K562 (cell line): ENCODE results near the gene NDUFB10. TPM values are rescaled to one million over a fixed set of nuclear protein-coding genes. Genes with fewer than 3 reads are reported as not detected.
A peak's percentile ranks its signal among the peaks of the same experiment; 100 is the strongest.

Source experiments
- ASH1L ChIP-seq: fragments of 450-650 bp; IDR thresholded peaks from 2 replicates; pipeline ENCODE4 v1.6.1; 2018; ENCODE audit warnings: borderline replicate concordance, mild to moderate bottlenecking, low read depth; ENCODE audit not compliant: partially characterized antibody
- ERF ChIP-seq: fragments of 450-650 bp; formaldehyde crosslinking; IDR thresholded peaks from 2 replicates; pipeline ENCODE4 v1.4.0; 2020; ENCODE audit warnings: mild to moderate bottlenecking, mixed read lengths
- FOXA1 ChIP-seq: fragments of 450-650 bp; IDR thresholded peaks from 2 replicates; pipeline ENCODE4 v1.6.1; 2016; ENCODE audit warnings: mild to moderate bottlenecking, borderline replicate concordance
- GTF2A2 ChIP-seq: IDR thresholded peaks from 2 replicates; pipeline ENCODE4 v1.6.1; 2016; ENCODE audit warnings: mild to moderate bottlenecking, missing genetic modification characterization, missing compliant biosample characterization
- MCM7 ChIP-seq, 2 experiments: fragments of 450-650 bp; IDR thresholded peaks; 2 replicates each; pipeline ENCODE4 v1.6.1; 2016 to 2018
- MTA1 ChIP-seq: fragments of 450-650 bp; IDR thresholded peaks from 2 replicates; pipeline ENCODE4 v1.6.1; 2017; ENCODE audit warnings: borderline replicate concordance
- PML ChIP-seq: IDR thresholded peaks from 2 replicates; pipeline ENCODE4 v1.6.1; 2012; ENCODE audit warnings: low read length, inconsistent platforms
- POU5F1 ChIP-seq: fragments of 150-350 bp; IDR thresholded peaks from 2 replicates; pipeline ENCODE4 v1.6.1; 2014; ENCODE audit warnings: borderline replicate concordance, low read length, low read depth, mild to moderate bottlenecking; ENCODE audit not compliant: partially characterized antibody
- SMAD1 ChIP-seq: fragments of 150-350 bp; IDR thresholded peaks from 2 replicates; pipeline ENCODE4 v1.6.1; 2014; ENCODE audit warnings: low read length, low read depth; ENCODE audit not compliant: partially characterized antibody
- TCF7 ChIP-seq: sonication (generic); IDR thresholded peaks from 2 replicates; pipeline ENCODE4 v1.6.1; 2016; ENCODE audit warnings: antibody characterized with exemption, borderline replicate concordance
- TEAD4 ChIP-seq, 2 experiments: sonication (generic) in 1 of 2; formaldehyde crosslinking in 1 of 2; IDR thresholded peaks; 2 replicates each; pipeline versions ENCODE4 v1.6.1 to v1.8.0; 2012 to 2022; ENCODE audit warnings: borderline replicate concordance in 1 of 2, inconsistent platforms in 1 of 2, low read length in 1 of 2, mild to moderate bottlenecking in 1 of 2, missing genetic modification reagents in 1 of 2
- U2AF2 ChIP-seq: fragments of 200-400 bp; formaldehyde crosslinking; optimal IDR thresholded peaks from 2 replicates; pipeline ENCODE3; 2017; ENCODE audit warnings: low read depth, mild to moderate bottlenecking, low read length
- ZBTB26 ChIP-seq: fragments of 450-650 bp; formaldehyde crosslinking; IDR thresholded peaks from 2 replicates; pipeline ENCODE4 v1.4.0; 2022; ENCODE audit warnings: missing genetic modification characterization
- ZNF318 ChIP-seq, 2 experiments: fragments of 450-650 bp; IDR thresholded peaks; 2 replicates each; pipeline ENCODE4 v1.6.1; 2016; ENCODE audit warnings: mild to moderate bottlenecking in 2 of 2, borderline replicate concordance in 1 of 2, low read depth in 1 of 2, moderate library complexity in 1 of 2
- polyA plus RNA-seq, 8 experiments: library from polyadenylated mRNA; depleted of rRNA in 4 of 8; stranded (reverse) in 5 of 8; unstranded in 3 of 8; fragments of >200 nt; fragmentation: Nextera tagmentation in 2 of 8; fragmentation: Illumina TruSeq in 1 of 8; extraction: Ambion mirVana in 2 of 8; extraction: Trizol in 1 of 8; gene quantifications; 2 replicates each; pipeline versions ENCODE4 v1.2.1 to v1.2.3, GENCODE V29; 2011 to 2014; ENCODE audit warnings: inconsistent platforms in 1 of 8, missing spikeins in 1 of 8
- total RNA-seq, 7 experiments: library from RNA; depleted of rRNA in 6 of 7; stranded (reverse); fragments of >200 nt in 6 of 7; fragmentation: Illumina TruSeq in 2 of 7; extraction: Trizol in 2 of 7; gene quantifications; 2 replicates each; pipeline versions ENCODE4 v1.2.1 to v1.2.3, GENCODE V29; 2011 to 2021; ENCODE audit warnings: low replicate concordance in 1 of 7
- TF ChIP-seq, protein P1 (sequence below): fragments of 250-450 bp; sonication (Bioruptor Pico); IDR thresholded peaks from 2 replicates; pipeline ENCODE4 v1.5.0; 2020; ENCODE audit warnings: mild to moderate bottlenecking, borderline replicate concordance

NDUFB10 gene
- total and polyA plus RNA-seq, 9 of the 15 experiments (the other 6 are each of a cell fraction or from before 2014, with no cell fraction given) = 69.3 to 527 (median 161) TPM

- TF ChIP-seq TCF7 = no peak
- TF ChIP-seq U2AF2 = no peak
- TF ChIP-seq MTA1 = no peak
- TF ChIP-seq ZNF318 (IDR thresholded peaks at IDR 0.05; ENCODE audit: borderline replicate concordance in 1 of 2, low read depth in 1 of 2) = no peak
- no peak for TF ChIP-seq POU5F1
- TF ChIP-seq GTF2A2 (tag) = no peak
- peak; percentile 57; the same call in 1 of the 2 replicates for TF ChIP-seq PML
- no peak for TF ChIP-seq ZBTB26 (CRISPR knock-in tag)
- no peak for TF ChIP-seq SMAD1
- TF ChIP-seq ASH1L = no peak
- TF ChIP-seq TEAD4 (IDR thresholded peaks at IDR 0.05; ENCODE audit: low read length) = 0 out of 2 replicates have a peak, but pooled peaks have one; percentile 25
- TF ChIP-seq TEAD4 (CRISPR knock-in tag; IDR thresholded peaks at IDR 0.05; ENCODE audit: borderline replicate concordance) = no peak
- TF ChIP-seq ERF (CRISPR knock-in tag) = no peak
- no peak for TF ChIP-seq MCM7 (IDR thresholded peaks at IDR 0.05)
- TF ChIP-seq FOXA1 = no peak
- TF ChIP-seq, protein P1, sequence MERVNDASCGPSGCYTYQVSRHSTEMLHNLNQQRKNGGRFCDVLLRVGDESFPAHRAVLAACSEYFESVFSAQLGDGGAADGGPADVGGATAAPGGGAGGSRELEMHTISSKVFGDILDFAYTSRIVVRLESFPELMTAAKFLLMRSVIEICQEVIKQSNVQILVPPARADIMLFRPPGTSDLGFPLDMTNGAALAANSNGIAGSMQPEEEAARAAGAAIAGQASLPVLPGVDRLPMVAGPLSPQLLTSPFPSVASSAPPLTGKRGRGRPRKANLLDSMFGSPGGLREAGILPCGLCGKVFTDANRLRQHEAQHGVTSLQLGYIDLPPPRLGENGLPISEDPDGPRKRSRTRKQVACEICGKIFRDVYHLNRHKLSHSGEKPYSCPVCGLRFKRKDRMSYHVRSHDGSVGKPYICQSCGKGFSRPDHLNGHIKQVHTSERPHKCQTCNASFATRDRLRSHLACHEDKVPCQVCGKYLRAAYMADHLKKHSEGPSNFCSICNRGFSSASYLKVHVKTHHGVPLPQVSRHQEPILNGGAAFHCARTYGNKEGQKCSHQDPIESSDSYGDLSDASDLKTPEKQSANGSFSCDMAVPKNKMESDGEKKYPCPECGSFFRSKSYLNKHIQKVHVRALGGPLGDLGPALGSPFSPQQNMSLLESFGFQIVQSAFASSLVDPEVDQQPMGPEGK (CRISPR knock-in tag) = no peak
Measured at GRCh38 chr16:1983544-1984346, 24.4 kb downstream of the NDUFB10 start, which contains the start of gene GFER (continued).
